GM18499 (cell line): Measurements from ENCODE around the gene KDM4C.

Experiments
- ATAC-seq: cut with Tn5 transposase; IDR thresholded peaks from one replicate; pipeline ENCODE4 v1.9.1; 2021; ENCODE audit warnings: moderate number of reproducible peaks; ENCODE audit not compliant: insufficient read depth, unreplicated experiment

The KDM4C gene

GRCh38 chr9:6956879-6957278 lies 199.1 kb downstream of the KDM4C start:
- ATAC-seq, result no peak

- no peak for ATAC-seq
Observed at GRCh38 chr9:6959270-6960000, 201.7 kb downstream of the KDM4C start.

GRCh38 chr9:6960777-6961176 lies 203.0 kb downstream of the KDM4C start:
- ATAC-seq, result peak; percentile 46

- ATAC-seq, result no peak
Observed at GRCh38 chr9:6961845-6962522, 204.2 kb downstream of the KDM4C start.

GRCh38 chr9:6965566-6965965 lies 207.8 kb downstream of the KDM4C start:
- no peak for ATAC-seq

GRCh38 chr9:6968271-6968670 lies 210.5 kb downstream of the KDM4C start:
- ATAC-seq, result no peak

- ATAC-seq, result no peak
Observed at GRCh38 chr9:6969805-6970204, 212.0 kb downstream of the KDM4C start.

- no peak for ATAC-seq
Observed at GRCh38 chr9:6973089-6973488, 215.3 kb downstream of the KDM4C start.

GRCh38 chr9:6973762-6974161 lies 216.0 kb downstream of the KDM4C start:
- peak; percentile 98 for ATAC-seq

- no peak for ATAC-seq
Observed at GRCh38 chr9:6975198-6975597, 217.4 kb downstream of the KDM4C start.

- no peak for ATAC-seq
Observed at GRCh38 chr9:6977761-6978160, 220.0 kb downstream of the KDM4C start.

GRCh38 chr9:6978591-6978990 lies 220.8 kb downstream of the KDM4C start:
- no peak for ATAC-seq

GRCh38 chr9:6984941-6985578 lies 227.3 kb downstream of the KDM4C start:
- no peak for ATAC-seq

GRCh38 chr9:6986141-6986815 lies 228.5 kb downstream of the KDM4C start:
- ATAC-seq, result no peak

- ATAC-seq, result no peak
Observed at GRCh38 chr9:6987381-6987780, 229.6 kb downstream of the KDM4C start.

GRCh38 chr9:6991418-6991817 lies 233.6 kb downstream of the KDM4C start:
- no peak for ATAC-seq

- ATAC-seq, result no peak
Observed at GRCh38 chr9:6996061-6996854, 238.5 kb downstream of the KDM4C start.

- no peak for ATAC-seq
Observed at GRCh38 chr9:6997330-6997729, 239.6 kb downstream of the KDM4C start.

GRCh38 chr9:6999794-7000193 lies 242.0 kb downstream of the KDM4C start:
- ATAC-seq, result no peak

GRCh38 chr9:7001571-7001970 lies 243.8 kb downstream of the KDM4C start:
- no peak for ATAC-seq
